Thoracic aorta (tissue), 2 donors: Measurements from ENCODE around the gene PSMC3IP. TPM values are rescaled to one million over a fixed set of nuclear protein-coding genes. Genes with fewer than 3 reads are reported as not detected.

ENCODE experiments used
- ATAC-seq: fragments of 150-250 bp; one replicate; pipeline ENCODE4 v1.8.0; 2017; ENCODE audit warnings: low read depth; ENCODE audit not compliant: insufficient number of reproducible peaks, low FRiP score
- DNase-seq: peaks from one replicate; pipeline ENCODE4 v3.0.0-alpha.2; 2020; ENCODE audit warnings: low spot score
- H3K27ac ChIP-seq, 2 donors: fragments of 200-600 bp; sonication (generic); 1 replicate in 1 of 2; 2 replicates in 1 of 2; pipeline ENCODE4 v1.5.1; 2016; ENCODE audit warnings: mild to moderate bottlenecking in 2 of 2, moderate library complexity in 2 of 2
- H3K27me3 ChIP-seq: fragments of 200-600 bp; sonication (generic); replicated peaks from 2 replicates; pipeline ENCODE4 v1.6.0; 2016; ENCODE audit warnings: mild to moderate bottlenecking; ENCODE audit not compliant: insufficient read depth
- H3K36me3 ChIP-seq: fragments of 200-600 bp; sonication (generic); one replicate; pipeline ENCODE4 v1.5.1; 2016
- H3K4me1 ChIP-seq, 2 donors: fragments of 200-600 bp; sonication (generic); 1 replicate in 1 of 2; 2 replicates in 1 of 2; pipeline versions ENCODE4 v1.5.1 to v1.6.0; 2016; ENCODE audit warnings: low read depth in 2 of 2, mild to moderate bottlenecking in 1 of 2; ENCODE audit not compliant: control insufficient read depth in 1 of 2
- H3K4me3 ChIP-seq: fragments of 200-600 bp; sonication (generic); 2 replicates; pipeline ENCODE4 v1.5.1; 2016; ENCODE audit warnings: mild to moderate bottlenecking
- H3K9me3 ChIP-seq: fragments of 200-600 bp; sonication (generic); 2 replicates; pipeline ENCODE4 v1.5.1; 2016
- CTCF ChIP-seq: fragments of 200-600 bp; sonication (generic); IDR thresholded peaks from one replicate; pipeline ENCODE4 v1.5.1; 2019; ENCODE audit warnings: antibody characterized with exemption
- total RNA-seq, 2 donors: library from RNA; depleted of rRNA; stranded (reverse); fragments of >200 nt; gene quantifications; one replicate each; pipeline versions ENCODE4 v1.1.0 to v1.2.3, GENCODE V29; 2016

PSMC3IP gene
- total RNA-seq, 2 donors from 2014 or later, result 6.6 TPM; not detected in 1

DNA sequence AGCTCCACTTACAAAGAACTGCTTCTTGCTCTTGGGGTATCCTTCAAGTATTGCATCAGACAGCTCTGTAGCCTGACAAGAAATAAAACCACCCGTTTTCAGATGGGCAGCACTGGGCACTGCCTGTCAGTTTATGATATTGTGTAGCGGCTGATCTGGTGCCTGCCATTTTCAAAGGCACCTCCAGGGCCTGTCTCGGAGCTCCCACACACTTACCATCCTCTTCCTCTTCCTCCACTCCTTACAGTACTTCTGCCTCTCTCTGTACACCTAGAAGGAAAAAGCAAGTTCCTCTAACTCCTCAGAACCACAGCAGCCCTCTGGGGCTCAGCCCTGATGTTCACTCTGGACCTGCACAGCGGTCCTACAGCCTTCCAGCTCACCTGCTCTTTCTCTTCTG lies 4.4 kb downstream of the PSMC3IP start:
- no peak for TF ChIP-seq CTCF
- Histone ChIP-seq H3K4me1 (peaks cover 7 to 18% of the 10 kb centered on the region in 2 donors), H3K9me3 (no peaks in the 10 kb centered on the region), H3K27me3 (no peaks in the 10 kb centered on the region), H3K4me3 (no peak overlapping the region), H3K27ac (no peak overlapping the region), H3K36me3 (peaks cover 49% of the 10 kb centered on the region)
- ATAC-seq, result no peak
- no peak for DNase-seq

DNA sequence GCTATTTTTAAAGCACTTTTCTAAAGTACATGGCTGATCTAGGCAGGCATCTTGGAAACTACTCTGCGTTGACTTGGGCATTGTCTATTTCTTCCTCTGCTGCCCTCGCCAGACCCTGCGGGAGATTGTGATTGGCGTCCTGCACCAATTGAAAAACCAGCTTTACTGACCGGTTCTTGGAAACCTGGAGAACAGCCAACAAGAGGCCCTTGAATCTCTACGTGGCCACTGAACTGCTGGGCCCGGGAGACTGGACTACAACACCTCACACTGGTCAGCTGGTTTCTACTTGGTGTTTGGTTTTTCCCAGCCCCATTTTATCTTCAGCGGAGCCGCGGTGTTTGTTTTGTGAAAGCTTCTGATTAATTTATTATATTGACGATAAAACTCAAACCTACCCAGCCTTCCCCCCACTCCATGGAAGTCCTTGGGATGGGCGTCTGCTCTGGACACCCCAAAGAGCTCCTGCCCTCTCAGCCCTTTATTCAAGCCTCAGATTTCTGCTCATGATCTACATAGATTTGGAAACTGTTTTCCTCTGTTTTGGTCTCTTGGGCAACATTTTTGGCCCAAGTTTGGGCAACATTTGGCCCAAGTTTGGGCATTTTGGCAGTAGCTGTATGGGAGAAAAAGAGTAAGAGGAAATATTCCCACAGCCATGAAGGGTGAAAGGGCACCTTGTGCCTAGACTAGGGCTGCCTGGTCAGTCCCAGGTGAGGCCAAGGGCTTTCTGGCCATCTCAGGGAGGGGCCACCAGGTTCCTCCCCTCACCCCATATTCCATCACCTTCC lies 5.9 kb downstream of the PSMC3IP start:
- peaks cover 49% of the 10 kb centered on the region for H3K36me3 ChIP-seq

GRCh38 chr17:42568341-42569111 lies 9.0 kb downstream of the PSMC3IP start:
- peaks cover 61% of the 10 kb centered on the region for H3K36me3 ChIP-seq
- no peaks in the 10 kb centered on the region for H3K9me3 ChIP-seq
- H3K4me1 ChIP-seq, result peaks cover 15 to 32% of the 10 kb centered on the region in 2 donors
- DNase-seq (no peak), ATAC-seq (no peak)
- peak overlapping the region in 1 of 2 donors; percentile 17 for H3K27ac ChIP-seq
- TF ChIP-seq CTCF, result no peak
- H3K4me3 ChIP-seq, result no peak overlapping the region
- H3K27me3 ChIP-seq, result no peaks in the 10 kb centered on the region

More for the DNA sequence above, 5.9 kb downstream of the PSMC3IP start:
- Histone ChIP-seq H3K27ac (no peak overlapping the region), H3K9me3 (no peaks in the 10 kb centered on the region), H3K27me3 (no peaks in the 10 kb centered on the region), H3K4me1 (peaks cover 9 to 17% of the 10 kb centered on the region in 2 donors), H3K4me3 (no peak overlapping the region)
- TF ChIP-seq CTCF, result no peak
- DNase-seq (no peak), ATAC-seq (no peak)

GRCh38 chr17:42566883-42567573 lies 10.5 kb downstream of the PSMC3IP start, which contains the start of gene MLX:
TSS of gene MLX (plus strand) at chr17:42567100. CDS start at chr17:42567125, 25 bp downstream.
- DNase-seq, result peak; percentile 72
- Histone ChIP-seq H3K27me3 (no peaks in the 10 kb centered on the region), H3K36me3 (peaks cover 52% of the 10 kb centered on the region), H3K4me1 (peaks cover 23 to 43% of the 10 kb centered on the region in 2 donors), H3K27ac (peak within 1 kb of the TSS; percentile 93 to 94), H3K9me3 (no peaks in the 10 kb centered on the region), H3K4me3 (peak within 1 kb of the TSS; percentile 91)
- ATAC-seq, result peak; percentile 60
- no peak for TF ChIP-seq CTCF
